PC-3 (cell line): Measurements from ENCODE around the gene CD81. TPM values are rescaled to one million over a fixed set of nuclear protein-coding genes. Genes with fewer than 3 reads are reported as not detected.

Experiments used
- ATAC-seq: fragments of 200-7000 bp; cut with Tn5 transposase; 2 replicates; pipeline ENCODE4 v1.9.1; 2020; ENCODE audit warnings: mild to moderate bottlenecking, moderate library complexity
- BruUV-seq: library from RNA; stranded (reverse); fragments of 400-500 nt; replicated peaks from 2 replicates; lab custom pipeline; 2021; lab: Mats Ljungman, UMichigan
- CTCF ChIA-PET: fragments of 300-600 bp; sonication (Branson Sonifier 250); formaldehyde crosslinking; loops from one replicate; lab custom pipeline; 2022; ENCODE audit warnings: antibody characterized with exemption; lab: Charles Lee
- POLR2A ChIA-PET: fragments of 300-600 bp; sonication (Branson Sonifier 250); formaldehyde crosslinking; loops from one replicate; lab custom pipeline; 2022; ENCODE audit warnings: antibody characterized with exemption; ENCODE audit not compliant: unreplicated experiment; lab: Charles Lee
- DNase-seq: peaks from one replicate; pipeline ENCODE4 v3.0.0-alpha.2; 2015
- H2AFZ ChIP-seq: fragments of 300-600 bp; sonication (generic); 2 replicates; pipeline ENCODE4 v1.6.0; 2016; ENCODE audit warnings: antibody characterized with exemption, low read length
- H3F3A ChIP-seq: fragments of 300-600 bp; sonication (generic); one replicate; pipeline ENCODE4 v1.6.0; 2017; ENCODE audit warnings: antibody characterized with exemption, low read length, control low read depth, mild to moderate bottlenecking; ENCODE audit not compliant: unreplicated experiment
- H3K27ac ChIP-seq: fragments of 300-600 bp; sonication (generic); 2 replicates; pipeline ENCODE4 v1.5.1; 2016; ENCODE audit warnings: mild to moderate bottlenecking, low read length
- H3K27me3 ChIP-seq: fragments of 300-600 bp; sonication (generic); 2 replicates; pipeline ENCODE4 v1.6.1; 2016; ENCODE audit warnings: low read length, mixed read lengths
- H3K36me3 ChIP-seq: fragments of 300-600 bp; sonication (generic); 2 replicates; pipeline ENCODE4 v1.6.1; 2016; ENCODE audit warnings: low read depth, mixed run types, low read length, mixed read lengths
- H3K4me1 ChIP-seq: fragments of 300-600 bp; sonication (generic); 2 replicates; pipeline ENCODE4 v1.5.1; 2016; ENCODE audit warnings: low read length; ENCODE audit not compliant: insufficient read depth
- H3K4me2 ChIP-seq: fragments of 300-600 bp; sonication (generic); 2 replicates; pipeline ENCODE4 v1.6.0; 2016; ENCODE audit warnings: low read length
- H3K4me3 ChIP-seq: fragments of 300-600 bp; sonication (generic); 2 replicates; pipeline ENCODE4 v1.5.1; 2016; ENCODE audit warnings: mild to moderate bottlenecking, low read length, mixed read lengths
- H3K79me2 ChIP-seq: fragments of 300-600 bp; sonication (generic); 2 replicates; pipeline ENCODE4 v1.6.1; 2017; ENCODE audit warnings: low read length, mixed read lengths
- H3K9ac ChIP-seq: fragments of 300-600 bp; sonication (generic); 2 replicates; pipeline ENCODE4 v1.6.0; 2016; ENCODE audit warnings: mild to moderate bottlenecking, low read length
- H3K9me2 ChIP-seq: fragments of 300-600 bp; sonication (generic); replicated peaks from 2 replicates; pipeline ENCODE4 v1.6.1; 2016; ENCODE audit warnings: mixed run types, low read length, mixed read lengths
- H3K9me3 ChIP-seq: fragments of 300-600 bp; sonication (generic); 2 replicates; pipeline ENCODE4 v1.6.1; 2016; ENCODE audit warnings: low read length, mixed read lengths
- H4K20me1 ChIP-seq: fragments of 300-600 bp; sonication (generic); 2 replicates; pipeline ENCODE4 v1.6.1; 2016; ENCODE audit warnings: low read length, mixed read lengths
- EZH2 ChIP-seq: fragments of 300-600 bp; sonication (generic); IDR thresholded peaks from one replicate; pipeline ENCODE4 v1.6.1; 2017; ENCODE audit warnings: antibody characterized with exemption, mild to moderate bottlenecking, low read length; ENCODE audit not compliant: unreplicated experiment
- EZH2phosphoT487 ChIP-seq: fragments of 300-600 bp; sonication (generic); IDR thresholded peaks from 2 replicates; pipeline ENCODE4 v1.6.1; 2018; ENCODE audit warnings: mild to moderate bottlenecking, antibody characterized with exemption, low read length, borderline replicate concordance
- intact Hi-C: fragments of 100-400 bp; cut with micrococcal nuclease; formaldehyde crosslinking; loops from 2 replicates; pipeline ENCODE4 v1.9.0; 2023
- total RNA-seq: library from RNA; depleted of rRNA; stranded (reverse); fragments of >200 nt; gene quantifications from 2 replicates; pipeline ENCODE4 v1.2.3, GENCODE V29; 2014
- TF ChIP-seq, protein P1 (sequence below): fragments of 300-600 bp; sonication (generic); conservative IDR thresholded peaks from 2 replicates; pipeline ENCODE4 v1.5.1; 2017; ENCODE audit warnings: antibody characterized with exemption, low read depth, mild to moderate bottlenecking, low read length

Gene CD81
- total RNA-seq, 1 experiment from 2014 or later, result 134 TPM

DNA sequence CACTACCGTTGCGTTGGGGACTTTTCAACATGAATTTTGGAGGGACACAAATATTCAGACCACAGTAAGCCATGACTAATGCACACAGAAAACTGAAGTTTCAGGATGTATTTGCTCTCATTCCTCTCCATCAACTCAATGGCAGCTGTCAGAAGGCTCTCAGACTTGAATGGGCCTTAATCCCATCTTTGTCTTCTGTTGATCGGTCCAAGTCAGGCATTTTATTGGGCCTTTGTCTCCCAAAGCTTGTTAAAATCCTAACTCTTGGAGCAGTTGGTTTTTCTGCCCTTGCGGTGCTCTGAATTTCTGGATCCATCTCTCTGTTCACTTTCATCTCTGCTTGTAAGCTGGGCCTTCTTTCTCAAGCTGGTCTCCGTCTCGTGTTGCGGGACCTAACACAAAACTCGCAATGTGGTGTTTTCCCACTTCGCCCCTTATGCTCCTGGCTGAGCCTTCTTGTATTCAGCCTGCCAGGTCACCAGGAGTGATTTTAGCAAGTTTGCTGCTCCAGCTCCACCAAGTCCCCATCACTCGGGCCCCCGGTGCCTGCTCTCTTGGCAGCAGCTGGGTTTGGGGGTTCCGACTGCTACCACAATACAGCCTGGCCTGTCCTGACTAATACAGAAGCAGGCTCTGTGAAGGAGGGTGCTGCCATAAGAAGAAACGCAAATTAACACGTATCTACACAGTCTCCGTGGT is 48.3 kb upstream of the CD81 start:
- no peak overlapping the region for H3K4me2 ChIP-seq
- no peak for ATAC-seq
- peaks cover 8% of the 10 kb centered on the region; the same call in 1 of the 2 replicates for H3K4me1 ChIP-seq
- H3F3A ChIP-seq, result no peaks in the 10 kb centered on the region
- no peaks in the 10 kb centered on the region for H4K20me1 ChIP-seq
- TF ChIP-seq EZH2phosphoT487 (no peak), EZH2 (no peak)
- TF ChIP-seq, protein P1, sequence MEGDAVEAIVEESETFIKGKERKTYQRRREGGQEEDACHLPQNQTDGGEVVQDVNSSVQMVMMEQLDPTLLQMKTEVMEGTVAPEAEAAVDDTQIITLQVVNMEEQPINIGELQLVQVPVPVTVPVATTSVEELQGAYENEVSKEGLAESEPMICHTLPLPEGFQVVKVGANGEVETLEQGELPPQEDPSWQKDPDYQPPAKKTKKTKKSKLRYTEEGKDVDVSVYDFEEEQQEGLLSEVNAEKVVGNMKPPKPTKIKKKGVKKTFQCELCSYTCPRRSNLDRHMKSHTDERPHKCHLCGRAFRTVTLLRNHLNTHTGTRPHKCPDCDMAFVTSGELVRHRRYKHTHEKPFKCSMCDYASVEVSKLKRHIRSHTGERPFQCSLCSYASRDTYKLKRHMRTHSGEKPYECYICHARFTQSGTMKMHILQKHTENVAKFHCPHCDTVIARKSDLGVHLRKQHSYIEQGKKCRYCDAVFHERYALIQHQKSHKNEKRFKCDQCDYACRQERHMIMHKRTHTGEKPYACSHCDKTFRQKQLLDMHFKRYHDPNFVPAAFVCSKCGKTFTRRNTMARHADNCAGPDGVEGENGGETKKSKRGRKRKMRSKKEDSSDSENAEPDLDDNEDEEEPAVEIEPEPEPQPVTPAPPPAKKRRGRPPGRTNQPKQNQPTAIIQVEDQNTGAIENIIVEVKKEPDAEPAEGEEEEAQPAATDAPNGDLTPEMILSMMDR, result no peak
- H3K79me2 ChIP-seq, result no peaks in the 10 kb centered on the region
- CTCF ChIA-PET, result no interaction called here
- no peak overlapping the region for H3K4me3 ChIP-seq
- no TSS peak for BruUV-seq
- POLR2A ChIA-PET, result no interaction called here
- no peak overlapping the region for H3K9ac ChIP-seq
- H3K9me2 ChIP-seq, result no peaks in the 10 kb centered on the region
- H3K36me3 ChIP-seq, result no peaks in the 10 kb centered on the region
- no peaks in the 10 kb centered on the region for H3K9me3 ChIP-seq
- H2AFZ ChIP-seq, result no peak overlapping the region
- H3K27ac ChIP-seq, result no peak overlapping the region
- no peak for DNase-seq
- H3K27me3 ChIP-seq, result no peaks in the 10 kb centered on the region
- intact Hi-C loops, result no loop called here

DNA sequence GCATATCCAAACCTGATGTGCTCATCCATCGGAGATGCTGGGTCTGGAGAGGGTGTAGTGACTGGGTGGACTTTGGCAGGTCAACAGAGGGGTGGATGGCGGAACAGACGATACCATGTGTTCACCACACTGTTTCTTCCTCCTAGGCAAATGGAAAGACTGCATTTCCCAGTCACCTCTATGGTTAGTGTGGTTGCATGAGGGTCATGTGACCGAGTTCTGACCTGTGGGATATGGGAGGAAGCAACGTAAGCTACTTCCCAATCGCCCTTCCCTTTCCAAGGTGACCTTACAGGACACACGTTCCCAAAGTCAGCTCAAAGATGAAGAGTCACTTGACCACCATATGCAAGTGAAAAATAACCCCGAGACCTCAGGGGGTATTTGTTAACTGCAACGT is 47.6 kb upstream of the CD81 start:
- ATAC-seq (no peak), DNase-seq (no peak)
- Histone ChIP-seq H3K9me3 (no peaks in the 10 kb centered on the region), H3K27me3 (no peaks in the 10 kb centered on the region), H3F3A (no peaks in the 10 kb centered on the region), H3K4me2 (no peak overlapping the region), H3K36me3 (no peaks in the 10 kb centered on the region), H3K4me1 (peaks cover 8% of the 10 kb centered on the region; the same call in 1 of the 2 replicates), H3K9ac (no peak overlapping the region), H2AFZ (no peak overlapping the region), H3K79me2 (no peaks in the 10 kb centered on the region), H3K4me3 (no peak overlapping the region), H3K9me2 (no peaks in the 10 kb centered on the region), H3K27ac (no peak overlapping the region), H4K20me1 (no peaks in the 10 kb centered on the region)
- intact Hi-C loops, result no loop called here
- BruUV-seq, result no TSS peak
- CTCF ChIA-PET, result no interaction called here
- POLR2A ChIA-PET, result no interaction called here
- TF ChIP-seq, protein P1, result no peak
- no peak for TF ChIP-seq EZH2
- TF ChIP-seq EZH2phosphoT487, result no peak

GRCh38 chr11:2330696-2331095 is 46.4 kb upstream of the CD81 start:
- no peaks in the 10 kb centered on the region for H3F3A ChIP-seq
- no peak for TF ChIP-seq EZH2phosphoT487
- TF ChIP-seq, protein P1, result no peak
- no peak for TF ChIP-seq EZH2
- no peaks in the 10 kb centered on the region for H3K36me3 ChIP-seq
- no peak overlapping the region for H3K4me2 ChIP-seq
- intact Hi-C loops, result no loop called here
- no peaks in the 10 kb centered on the region for H3K9me2 ChIP-seq
- peaks cover 4% of the 10 kb centered on the region; the same call in 1 of the 2 replicates for H3K4me1 ChIP-seq
- H3K9me3 ChIP-seq, result no peaks in the 10 kb centered on the region
- H2AFZ ChIP-seq, result no peak overlapping the region
- H3K9ac ChIP-seq, result no peak overlapping the region
- H3K27me3 ChIP-seq, result 0 out of 2 replicates have a peak, but pooled peaks cover 1% of the 10 kb centered on the region
- POLR2A ChIA-PET, result no interaction called here
- BruUV-seq, result no TSS peak
- no peaks in the 10 kb centered on the region for H3K79me2 ChIP-seq
- H3K4me3 ChIP-seq, result no peak overlapping the region
- CTCF ChIA-PET, result no interaction called here
- H3K27ac ChIP-seq, result no peak overlapping the region
- no peak for DNase-seq
- ATAC-seq, result no peak
- no peaks in the 10 kb centered on the region for H4K20me1 ChIP-seq
